IgD-negative memory B cell (primary cell): ENCODE measurements around the gene LPCAT3. TPM values are rescaled to one million over a fixed set of nuclear protein-coding genes. Genes with fewer than 3 reads are reported as not detected.
A peak's percentile ranks its signal among the peaks of the same experiment; 100 is the strongest.

Source experiments
- H3K27ac Mint-ChIP-seq, 3 donors: one replicate each; pipeline ENCODE4 v1.8.0; 2020 to 2022; ENCODE audit warnings: mild to moderate bottlenecking in 3 of 3, mixed read lengths in 3 of 3, moderate library complexity in 1 of 3
- H3K27me3 Mint-ChIP-seq: one replicate; pipeline ENCODE4 v1.8.0; 2021; ENCODE audit warnings: mixed read lengths
- H3K36me3 Mint-ChIP-seq: one replicate; pipeline ENCODE4 v1.8.0; 2020; ENCODE audit warnings: mild to moderate bottlenecking, mixed read lengths
- H3K4me1 Mint-ChIP-seq, 3 donors: one replicate each; pipeline ENCODE4 v1.8.0; 2020 to 2022; ENCODE audit warnings: mixed read lengths in 3 of 3, mild to moderate bottlenecking in 1 of 3
- H3K4me3 Mint-ChIP-seq, 4 donors: one replicate each; pipeline ENCODE4 v1.8.0; 2020 to 2022; ENCODE audit warnings: mild to moderate bottlenecking in 4 of 4, mixed read lengths in 4 of 4, moderate library complexity in 3 of 4
- H3K9me3 Mint-ChIP-seq, 3 donors: one replicate each; pipeline ENCODE4 v1.8.0; 2020 to 2021; ENCODE audit warnings: mixed read lengths in 3 of 3, mild to moderate bottlenecking in 1 of 3
- polyA plus RNA-seq: library from polyadenylated mRNA; unstranded; fragments of 300-500 nt; fragmentation: Illumina TruSeq; gene quantifications from one replicate; pipeline ENCODE4 v1.2.3, GENCODE V29; 2021

The LPCAT3 gene
- polyA plus RNA-seq, 1 donor from 2014 or later, result 11.6 TPM

GRCh38 chr12:6959058-6959804 is 59.0 kb downstream of the LPCAT3 start:
- H3K9me3 Mint-ChIP-seq, result no peaks in the 10 kb centered on the region
- H3K27ac Mint-ChIP-seq, result peak overlapping the region; percentile 94 to 99 (median 95)
- peaks cover 47 to 71% (median 67%) of the 10 kb centered on the region in 3 donors for H3K4me1 Mint-ChIP-seq
- peak overlapping the region; percentile 88 to 95 (median 91) for H3K4me3 Mint-ChIP-seq
- peaks cover 20% of the 10 kb centered on the region for H3K36me3 Mint-ChIP-seq
- H3K27me3 Mint-ChIP-seq, result no peaks in the 10 kb centered on the region

- Mint-ChIP-seq H3K36me3 (peaks cover 20% of the 10 kb centered on the region), H3K9me3 (no peaks in the 10 kb centered on the region), H3K4me1 (peaks cover 51 to 72% (median 67%) of the 10 kb centered on the region in 3 donors), H3K4me3 (peak overlapping the region; percentile 88 to 95 (median 91)), H3K27ac (peak overlapping the region; percentile 94 to 99 (median 95)), H3K27me3 (no peaks in the 10 kb centered on the region)
Observed at GRCh38 chr12:6958609-6959057, 59.6 kb downstream of the LPCAT3 start.

- Mint-ChIP-seq H3K4me1 (peaks cover 51 to 72% (median 67%) of the 10 kb centered on the region in 3 donors), H3K27me3 (no peaks in the 10 kb centered on the region), H3K9me3 (no peaks in the 10 kb centered on the region), H3K4me3 (peak overlapping the region; percentile 88 to 95 (median 91)), H3K36me3 (peaks cover 24% of the 10 kb centered on the region), H3K27ac (peak overlapping the region; percentile 94 to 99 (median 95))
Observed at GRCh38 chr12:6957741-6958608, 60.3 kb downstream of the LPCAT3 start.

- Mint-ChIP-seq H3K9me3 (no peaks in the 10 kb centered on the region), H3K4me3 (peak overlapping the region; percentile 90 to 100 (median 96)), H3K36me3 (peaks cover 31% of the 10 kb centered on the region), H3K27me3 (no peaks in the 10 kb centered on the region), H3K4me1 (peaks cover 50 to 71% (median 65%) of the 10 kb centered on the region in 3 donors), H3K27ac (peak overlapping the region; percentile 95 to 99 (median 99))
Observed at GRCh38 chr12:6957151-6957701, 61.0 kb downstream of the LPCAT3 start.

- H3K9me3 Mint-ChIP-seq, result no peaks in the 10 kb centered on the region
- H3K4me1 Mint-ChIP-seq, result peaks cover 39 to 61% (median 55%) of the 10 kb centered on the region in 3 donors
- H3K4me3 Mint-ChIP-seq, result peak overlapping the region; percentile 90 to 100 (median 98)
- no peaks in the 10 kb centered on the region for H3K27me3 Mint-ChIP-seq
- H3K27ac Mint-ChIP-seq, result peak overlapping the region; percentile 95 to 99 (median 97)
- H3K36me3 Mint-ChIP-seq, result peaks cover 32% of the 10 kb centered on the region
Observed at GRCh38 chr12:6956021-6956727, 62.1 kb downstream of the LPCAT3 start.

- Mint-ChIP-seq H3K9me3 (no peaks in the 10 kb centered on the region), H3K27ac (peak overlapping the region; percentile 95 to 99 (median 97)), H3K27me3 (no peaks in the 10 kb centered on the region), H3K4me3 (peak overlapping the region; percentile 90 to 100 (median 98)), H3K36me3 (peaks cover 31% of the 10 kb centered on the region), H3K4me1 (peaks cover 45 to 60% (median 53%) of the 10 kb centered on the region in 3 donors)
Observed at GRCh38 chr12:6955108-6956020, 62.9 kb downstream of the LPCAT3 start.

GRCh38 chr12:6954316-6955107 is 63.8 kb downstream of the LPCAT3 start:
- peaks cover 51 to 64% (median 59%) of the 10 kb centered on the region in 3 donors for H3K4me1 Mint-ChIP-seq
- no peaks in the 10 kb centered on the region for H3K9me3 Mint-ChIP-seq
- peak overlapping the region; percentile 90 to 100 (median 98) for H3K4me3 Mint-ChIP-seq
- peaks cover 31% of the 10 kb centered on the region for H3K36me3 Mint-ChIP-seq
- no peaks in the 10 kb centered on the region for H3K27me3 Mint-ChIP-seq
- peak overlapping the region; percentile 95 to 97 (median 97) for H3K27ac Mint-ChIP-seq

GRCh38 chr12:6953442-6954315 is 64.6 kb downstream of the LPCAT3 start:
- no peaks in the 10 kb centered on the region for H3K9me3 Mint-ChIP-seq
- H3K27ac Mint-ChIP-seq, result peak overlapping the region; percentile 95 to 97 (median 97)
- H3K36me3 Mint-ChIP-seq, result peaks cover 28% of the 10 kb centered on the region
- peak overlapping the region; percentile 90 to 100 (median 98) for H3K4me3 Mint-ChIP-seq
- H3K27me3 Mint-ChIP-seq, result no peaks in the 10 kb centered on the region
- H3K4me1 Mint-ChIP-seq, result peaks cover 50 to 64% (median 60%) of the 10 kb centered on the region in 3 donors

- Mint-ChIP-seq H3K27ac (peak overlapping the region; percentile 95 to 97 (median 97)), H3K9me3 (no peaks in the 10 kb centered on the region), H3K4me1 (peaks cover 42 to 61% (median 57%) of the 10 kb centered on the region in 3 donors), H3K27me3 (no peaks in the 10 kb centered on the region), H3K36me3 (peaks cover 28% of the 10 kb centered on the region), H3K4me3 (peak overlapping the region; percentile 90 to 100 (median 98))
Observed at GRCh38 chr12:6952863-6953441, 65.3 kb downstream of the LPCAT3 start.

GRCh38 chr12:6952121-6952862 is 66.0 kb downstream of the LPCAT3 start:
- Mint-ChIP-seq H3K27ac (peak overlapping the region; percentile 95 to 97 (median 97)), H3K36me3 (peaks cover 28% of the 10 kb centered on the region), H3K27me3 (no peaks in the 10 kb centered on the region), H3K4me3 (peak overlapping the region; percentile 90 to 100 (median 98)), H3K4me1 (peaks cover 46 to 60% (median 58%) of the 10 kb centered on the region in 3 donors), H3K9me3 (no peaks in the 10 kb centered on the region)

- H3K9me3 Mint-ChIP-seq, result no peaks in the 10 kb centered on the region
- H3K27ac Mint-ChIP-seq, result peak overlapping the region; percentile 95 to 97 (median 97)
- peaks cover 22% of the 10 kb centered on the region for H3K36me3 Mint-ChIP-seq
Observed at GRCh38 chr12:6951551-6952120, 66.6 kb downstream of the LPCAT3 start.

More at GRCh38 chr12:6951551-6952120, 66.6 kb downstream of the LPCAT3 start:
- Mint-ChIP-seq H3K4me3 (peak overlapping the region; percentile 90 to 100 (median 98)), H3K4me1 (peaks cover 45 to 59% (median 58%) of the 10 kb centered on the region in 3 donors), H3K27me3 (no peaks in the 10 kb centered on the region)
